Measurements from ENCODE around the gene LYSMD4.

The LYSMD4 gene

DNA sequence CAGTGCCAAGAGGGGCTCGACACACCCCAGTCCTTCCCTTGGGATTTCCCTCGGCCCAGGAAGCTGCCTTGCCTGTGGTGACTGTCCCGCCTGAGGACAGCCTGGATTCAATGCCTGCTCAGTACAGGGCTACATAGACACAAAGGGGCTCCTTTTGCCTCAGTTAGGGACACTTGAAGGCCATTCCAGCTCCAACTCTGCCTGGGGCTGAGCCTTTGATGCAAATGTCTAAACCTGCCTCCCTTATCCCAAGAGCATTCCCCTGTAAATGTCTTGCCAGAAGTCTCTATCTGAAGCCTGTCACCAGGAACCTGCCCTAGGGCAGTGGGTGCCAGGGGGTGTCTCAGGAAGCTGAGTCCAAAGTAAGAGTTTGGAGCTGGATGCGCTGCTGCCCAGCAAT lies 19.3 kb upstream of the LYSMD4 start:
- TF ChIP-seq, protein P1, sequence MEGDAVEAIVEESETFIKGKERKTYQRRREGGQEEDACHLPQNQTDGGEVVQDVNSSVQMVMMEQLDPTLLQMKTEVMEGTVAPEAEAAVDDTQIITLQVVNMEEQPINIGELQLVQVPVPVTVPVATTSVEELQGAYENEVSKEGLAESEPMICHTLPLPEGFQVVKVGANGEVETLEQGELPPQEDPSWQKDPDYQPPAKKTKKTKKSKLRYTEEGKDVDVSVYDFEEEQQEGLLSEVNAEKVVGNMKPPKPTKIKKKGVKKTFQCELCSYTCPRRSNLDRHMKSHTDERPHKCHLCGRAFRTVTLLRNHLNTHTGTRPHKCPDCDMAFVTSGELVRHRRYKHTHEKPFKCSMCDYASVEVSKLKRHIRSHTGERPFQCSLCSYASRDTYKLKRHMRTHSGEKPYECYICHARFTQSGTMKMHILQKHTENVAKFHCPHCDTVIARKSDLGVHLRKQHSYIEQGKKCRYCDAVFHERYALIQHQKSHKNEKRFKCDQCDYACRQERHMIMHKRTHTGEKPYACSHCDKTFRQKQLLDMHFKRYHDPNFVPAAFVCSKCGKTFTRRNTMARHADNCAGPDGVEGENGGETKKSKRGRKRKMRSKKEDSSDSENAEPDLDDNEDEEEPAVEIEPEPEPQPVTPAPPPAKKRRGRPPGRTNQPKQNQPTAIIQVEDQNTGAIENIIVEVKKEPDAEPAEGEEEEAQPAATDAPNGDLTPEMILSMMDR (IDR thresholded peaks at IDR 0.05): no peak

DNA sequence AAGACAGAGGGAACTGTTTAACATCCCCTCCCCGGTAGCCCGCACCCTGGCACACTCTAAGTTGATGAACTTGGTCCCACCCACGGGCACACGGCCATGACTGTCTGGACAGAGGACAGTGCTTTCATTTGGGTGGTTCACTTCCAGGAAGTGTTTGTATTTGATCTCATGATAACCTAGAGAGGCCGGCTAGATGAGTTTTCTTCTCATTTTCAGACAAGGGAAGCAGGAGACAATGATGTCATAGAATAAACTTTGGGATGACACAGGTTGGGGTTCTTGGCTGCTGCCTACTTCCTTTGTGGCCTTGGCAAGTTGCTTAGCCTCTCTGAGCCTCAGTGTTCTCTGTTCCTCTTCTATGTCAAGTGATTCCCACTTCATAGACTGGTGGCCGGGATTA lies 16.1 kb upstream of the LYSMD4 start:
- TF ChIP-seq, protein P1 (IDR thresholded peaks at IDR 0.05): no peak

DNA sequence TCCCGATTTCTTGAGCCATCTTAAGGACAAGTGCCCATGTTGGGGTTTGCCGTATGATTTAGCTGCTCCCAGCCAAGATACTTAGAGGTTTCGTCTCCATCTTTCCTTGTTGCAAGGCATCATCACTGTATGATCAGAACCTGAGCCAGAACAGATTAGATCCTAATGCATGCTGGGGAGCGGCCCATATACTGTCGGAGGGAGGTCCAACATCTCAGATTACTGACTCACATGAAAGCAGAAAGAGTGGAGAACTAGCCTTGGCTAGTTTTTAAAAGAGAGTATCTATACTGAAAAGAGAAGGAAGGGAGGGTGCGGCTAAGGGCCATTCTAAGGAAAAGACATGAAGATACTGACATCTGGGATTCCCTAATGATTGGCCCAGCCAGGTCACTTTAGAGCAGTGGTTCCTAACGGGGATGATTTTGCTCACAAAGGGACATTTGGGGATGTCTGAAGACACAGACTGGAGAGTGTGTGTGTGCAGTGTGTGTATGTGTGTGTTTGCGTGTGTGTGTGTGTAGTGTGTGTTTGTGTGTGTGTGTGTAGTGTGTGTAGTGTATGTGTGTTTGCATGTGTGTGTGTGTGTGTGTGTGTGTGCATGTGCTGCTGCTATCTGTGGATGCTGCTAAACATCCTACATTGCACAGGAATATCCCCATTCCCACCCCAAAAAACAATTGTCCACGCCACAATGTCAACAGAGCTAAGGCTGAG lies 12.3 kb upstream of the LYSMD4 start:
- TF ChIP-seq, protein P1 (IDR thresholded peaks at IDR 0.05): no peak

DNA sequence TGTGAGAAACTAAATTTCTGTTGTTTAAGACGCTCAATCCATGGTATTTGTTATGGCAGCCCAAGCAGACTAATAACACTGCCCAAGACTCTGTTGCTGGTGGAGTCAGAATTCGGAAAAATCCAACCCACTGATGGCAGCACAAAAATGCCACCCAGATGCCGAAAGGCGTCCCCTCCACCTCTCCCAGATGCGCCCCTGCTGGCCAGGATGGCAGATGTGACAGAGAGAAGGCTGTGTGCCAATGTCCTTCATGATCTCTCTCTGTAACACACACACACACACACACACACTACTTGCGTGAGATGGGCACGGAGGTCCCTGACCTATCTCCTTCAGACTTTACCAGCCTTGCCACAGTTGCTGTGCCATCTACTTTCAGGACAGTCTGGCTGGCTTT lies 10.9 kb upstream of the LYSMD4 start:
- TF ChIP-seq, protein P1 (IDR thresholded peaks at IDR 0.05): no peak

DNA sequence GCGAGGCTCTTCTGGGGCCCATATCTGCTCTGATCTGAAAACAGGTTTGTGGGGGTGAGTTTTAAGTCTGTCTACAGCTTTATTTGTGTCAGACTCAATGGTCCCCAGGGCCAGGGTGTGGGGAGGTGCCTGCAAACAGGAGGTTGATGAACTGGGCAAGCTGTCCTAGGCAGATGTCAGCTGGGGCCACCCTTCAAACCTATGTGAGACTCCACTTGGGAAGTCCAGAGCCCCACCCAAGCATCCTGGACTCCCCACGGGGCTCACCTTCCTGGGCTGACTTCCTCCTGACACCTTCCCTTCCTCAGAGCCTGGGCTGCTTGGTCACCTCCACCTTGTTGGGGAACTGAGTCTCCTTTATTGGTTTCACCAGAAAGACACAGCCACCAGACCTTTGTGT lies 8.6 kb upstream of the LYSMD4 start:
- TF ChIP-seq, protein P1 (IDR thresholded peaks at IDR 0.05): no peak

DNA sequence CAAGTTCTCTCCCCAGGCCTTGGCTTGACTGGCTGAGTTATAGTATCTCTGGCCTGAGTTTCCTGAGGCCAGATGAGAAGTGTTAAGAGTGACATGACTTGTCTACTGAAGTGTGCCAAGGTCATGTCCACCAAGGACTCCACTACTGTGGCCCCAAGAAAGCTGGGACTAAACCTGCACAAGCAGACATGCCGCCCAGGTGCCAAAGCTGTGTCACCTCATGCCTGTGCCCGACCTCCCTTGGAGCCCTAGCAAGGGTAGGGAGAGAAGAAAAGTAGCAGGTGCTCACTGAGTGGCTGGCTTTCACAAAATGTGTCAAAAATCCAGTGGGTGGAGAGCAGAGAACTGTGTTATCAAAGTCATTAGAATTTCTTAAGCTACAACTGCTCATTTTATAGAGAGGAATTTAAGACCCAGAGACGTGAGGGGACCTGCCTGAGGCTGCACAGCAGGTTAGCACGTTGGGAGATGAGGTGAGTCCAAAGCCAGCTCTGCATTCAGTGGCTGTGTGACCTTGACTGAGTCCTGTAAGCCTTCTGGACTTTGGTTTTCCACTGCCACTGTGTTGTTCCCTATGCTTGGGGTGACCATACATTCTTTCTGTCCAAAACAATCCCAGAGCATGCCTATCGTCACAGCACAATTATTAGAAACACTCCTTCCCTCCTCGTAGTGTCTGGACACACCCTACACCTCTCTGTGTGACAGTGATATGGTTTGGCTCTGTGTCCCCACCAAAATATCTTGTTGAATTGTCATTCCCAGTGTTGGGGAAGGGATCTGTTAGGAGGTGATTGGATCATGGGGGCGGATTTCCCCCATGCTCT lies 5.0 kb upstream of the LYSMD4 start:
- TF ChIP-seq, protein P1 (IDR thresholded peaks at IDR 0.05): no peak

DNA sequence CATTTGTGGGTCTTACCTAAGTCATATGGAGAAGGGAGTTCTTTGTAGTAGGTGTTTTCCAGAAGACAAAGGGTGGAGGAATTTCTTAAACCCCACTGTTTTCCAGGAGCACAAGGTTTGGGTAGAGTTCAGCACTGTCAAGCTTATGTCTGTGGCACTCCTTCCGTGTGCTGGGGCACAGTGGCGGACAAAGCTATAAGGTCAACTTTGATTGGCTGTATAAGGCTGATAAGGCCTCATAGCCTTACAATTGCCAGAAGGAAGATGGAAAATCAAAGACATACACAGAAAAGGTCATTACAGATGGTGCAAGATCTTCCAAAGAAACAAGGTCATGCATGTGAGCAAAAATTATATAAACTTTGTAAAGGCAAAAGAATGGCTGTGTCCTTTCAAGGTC lies 3.5 kb upstream of the LYSMD4 start:
- TF ChIP-seq, protein P1 (IDR thresholded peaks at IDR 0.05): no peak
